Fibroblast of lung (primary cell): ENCODE measurements around the gene TLX1.

Experiments
- EZH2 ChIP-seq: IDR thresholded peaks from 2 replicates; pipeline ENCODE4 v1.5.1; 2012; ENCODE audit warnings: low read length, control low read depth, mild to moderate bottlenecking; ENCODE audit errors: missing control alignments
- TF ChIP-seq, protein P1 (sequence below), 2 donors: IDR thresholded peaks in 1 of 2; conservative IDR thresholded peaks in 1 of 2; 1 replicate in 1 of 2; 2 replicates in 1 of 2; pipeline ENCODE4 v1.5.1; 2011 to 2012; ENCODE audit warnings: low read length in 2 of 2, control low read depth in 1 of 2, inconsistent platforms in 1 of 2, low read depth in 1 of 2, mild to moderate bottlenecking in 1 of 2

DNA sequence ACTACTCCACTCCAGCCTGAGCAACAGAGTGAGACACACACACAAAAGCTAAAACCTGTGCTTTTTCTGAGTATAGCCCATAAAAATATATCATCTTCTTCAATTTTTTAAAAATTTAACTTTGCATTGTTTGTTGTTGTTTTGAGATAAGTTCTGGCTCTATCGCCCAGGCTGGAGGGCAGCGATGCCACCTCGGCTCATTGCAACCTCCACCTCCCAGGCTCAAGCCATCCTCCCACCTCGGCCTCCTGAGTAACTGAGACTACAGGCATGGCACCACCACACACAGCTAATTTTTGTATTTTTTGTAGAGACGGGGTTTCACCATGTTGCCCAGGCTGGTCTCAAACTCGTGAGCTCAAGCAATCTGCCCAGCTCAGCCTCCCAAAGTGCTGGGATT lies 14.3 kb upstream of the TLX1 start:
- TF ChIP-seq, protein P1, sequence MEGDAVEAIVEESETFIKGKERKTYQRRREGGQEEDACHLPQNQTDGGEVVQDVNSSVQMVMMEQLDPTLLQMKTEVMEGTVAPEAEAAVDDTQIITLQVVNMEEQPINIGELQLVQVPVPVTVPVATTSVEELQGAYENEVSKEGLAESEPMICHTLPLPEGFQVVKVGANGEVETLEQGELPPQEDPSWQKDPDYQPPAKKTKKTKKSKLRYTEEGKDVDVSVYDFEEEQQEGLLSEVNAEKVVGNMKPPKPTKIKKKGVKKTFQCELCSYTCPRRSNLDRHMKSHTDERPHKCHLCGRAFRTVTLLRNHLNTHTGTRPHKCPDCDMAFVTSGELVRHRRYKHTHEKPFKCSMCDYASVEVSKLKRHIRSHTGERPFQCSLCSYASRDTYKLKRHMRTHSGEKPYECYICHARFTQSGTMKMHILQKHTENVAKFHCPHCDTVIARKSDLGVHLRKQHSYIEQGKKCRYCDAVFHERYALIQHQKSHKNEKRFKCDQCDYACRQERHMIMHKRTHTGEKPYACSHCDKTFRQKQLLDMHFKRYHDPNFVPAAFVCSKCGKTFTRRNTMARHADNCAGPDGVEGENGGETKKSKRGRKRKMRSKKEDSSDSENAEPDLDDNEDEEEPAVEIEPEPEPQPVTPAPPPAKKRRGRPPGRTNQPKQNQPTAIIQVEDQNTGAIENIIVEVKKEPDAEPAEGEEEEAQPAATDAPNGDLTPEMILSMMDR (conservative IDR thresholded peaks at IDR 0.05 in 1 of 2, IDR thresholded peaks at IDR 0.05 in 1 of 2; ENCODE audit: low read depth in 1 of 2, low read length in 2 of 2): no peak
- no peak for TF ChIP-seq EZH2
